T-helper 9 cell (primary cell): ENCODE data around the gene FHIT.

ENCODE experiments used
- DNase-seq: peaks from one replicate; pipeline ENCODE4 v3.0.0-alpha.2; 2020

Gene FHIT

DNA sequence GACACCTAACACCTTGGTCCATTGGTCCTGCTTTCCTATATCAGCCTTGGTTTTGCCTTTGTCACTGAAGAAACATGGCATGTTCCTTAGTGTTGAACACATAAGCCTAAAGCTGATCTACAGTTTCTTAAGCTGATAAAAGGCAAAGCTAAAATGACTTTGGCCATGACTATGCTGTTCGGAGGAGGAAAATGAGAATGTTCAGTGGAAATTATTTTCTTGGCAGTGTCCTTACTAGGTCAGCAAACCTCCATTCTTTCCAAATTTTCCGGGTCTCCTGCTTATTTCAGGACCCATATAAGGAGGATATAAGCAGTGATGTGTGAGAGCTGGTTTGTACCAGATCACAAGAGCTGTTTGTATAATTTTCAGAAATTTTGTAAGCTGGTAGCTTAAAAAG lies 1368.5 kb downstream of the FHIT start:
- no peak for DNase-seq

- no peak for DNase-seq
These were observed 1370.5 kb downstream of the FHIT start for GRCh38 chr3:59880717-59881116.

DNA sequence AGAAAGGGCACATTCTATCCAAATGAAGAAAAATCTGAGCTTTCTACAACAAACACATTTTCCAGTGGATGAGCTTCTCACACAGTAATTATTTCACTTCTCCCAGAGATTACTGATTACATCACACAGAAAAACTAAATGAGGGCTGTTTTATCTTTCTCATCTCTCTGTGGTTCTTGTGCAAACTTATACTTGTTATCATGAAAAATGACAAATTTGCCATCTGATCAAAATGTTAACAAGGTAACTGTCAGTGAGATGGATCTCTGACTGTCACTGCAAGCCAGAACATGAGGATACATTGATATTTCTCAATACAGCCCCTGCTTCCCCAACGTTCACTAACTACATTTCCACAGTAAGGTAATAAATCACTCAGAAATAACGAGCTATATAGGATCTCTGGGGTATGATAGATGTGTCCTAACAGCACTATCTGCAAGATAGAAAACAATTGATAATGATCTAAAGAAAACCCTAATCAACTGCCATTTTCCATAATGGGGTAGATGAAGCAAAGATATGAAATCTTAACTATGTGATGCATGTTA lies 1372.1 kb downstream of the FHIT start:
- DNase-seq, result no peak

DNA sequence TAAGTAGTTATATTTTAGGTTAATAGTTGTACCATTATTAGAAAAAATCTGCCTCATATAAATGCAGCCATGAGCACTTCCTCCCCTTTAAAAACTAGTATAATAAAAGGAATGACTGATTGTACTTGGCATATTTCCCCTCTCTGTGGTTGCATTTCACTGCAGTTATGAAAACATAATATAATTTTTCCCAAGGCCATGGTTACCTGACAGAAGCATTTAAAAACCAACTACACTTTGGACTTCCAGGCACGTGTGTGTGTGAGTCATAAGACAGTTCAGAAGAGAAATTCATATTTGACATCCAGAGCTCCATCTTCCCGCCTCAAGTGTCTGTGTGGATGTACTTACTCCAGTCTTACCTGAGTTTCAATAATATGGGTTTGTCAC lies 1373.2 kb downstream of the FHIT start:
- no peak for DNase-seq

GRCh38 chr3:59877263-59878037 lies 1373.8 kb downstream of the FHIT start:
- no peak for DNase-seq

- no peak for DNase-seq
These were observed 1374.7 kb downstream of the FHIT start for GRCh38 chr3:59876533-59877062.

DNA sequence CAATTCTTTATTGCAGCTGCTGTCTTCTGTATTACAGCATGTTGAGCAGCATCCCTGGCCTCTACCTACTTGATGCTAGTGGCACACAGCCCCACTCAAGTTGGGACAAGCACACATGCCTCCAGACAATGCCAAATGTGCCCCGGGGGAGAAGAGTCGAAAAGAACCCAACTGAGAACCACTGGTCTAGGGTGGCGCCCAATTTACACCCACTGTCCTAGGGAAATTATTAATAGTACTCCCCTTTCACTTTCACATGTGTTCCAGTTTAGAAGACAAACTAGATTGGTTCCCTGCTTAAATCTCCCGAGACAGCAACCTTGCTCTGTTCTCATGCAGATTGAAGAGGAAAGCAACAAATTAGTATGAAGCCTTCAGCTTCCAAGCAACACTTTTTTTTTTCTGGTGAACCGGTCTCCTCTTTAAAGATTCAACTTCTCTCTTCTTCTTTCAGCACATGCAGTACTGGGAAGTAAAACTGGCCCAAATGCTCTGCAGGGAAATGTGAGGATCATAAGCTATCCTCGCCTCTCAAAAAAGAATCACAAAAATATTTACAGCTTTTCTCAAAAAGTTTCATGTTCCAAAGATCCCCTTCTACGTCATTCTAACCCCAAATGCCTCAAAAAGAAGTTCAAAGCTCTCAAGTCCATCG lies 1377.5 kb downstream of the FHIT start:
- no peak for DNase-seq

DNA sequence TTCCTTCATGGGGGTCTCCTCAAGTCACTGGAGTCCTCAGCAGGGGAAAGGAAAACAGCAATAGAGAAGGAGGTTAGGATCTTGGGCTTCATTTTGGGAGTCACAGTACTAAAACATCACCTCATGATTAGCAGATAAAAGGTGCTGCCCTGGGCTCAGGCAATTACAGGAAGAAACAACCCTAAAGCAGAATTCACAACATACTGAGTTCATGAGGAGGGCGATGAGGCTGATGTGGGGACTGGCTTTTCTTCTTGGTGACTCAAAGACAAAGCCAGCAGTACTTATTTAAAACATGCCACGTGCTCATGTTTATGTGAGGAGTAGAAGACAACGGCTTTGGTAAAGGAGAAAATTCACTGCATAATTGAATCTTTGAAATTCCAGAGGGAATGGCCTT lies 1379.1 kb downstream of the FHIT start:
- no peak for DNase-seq

DNA sequence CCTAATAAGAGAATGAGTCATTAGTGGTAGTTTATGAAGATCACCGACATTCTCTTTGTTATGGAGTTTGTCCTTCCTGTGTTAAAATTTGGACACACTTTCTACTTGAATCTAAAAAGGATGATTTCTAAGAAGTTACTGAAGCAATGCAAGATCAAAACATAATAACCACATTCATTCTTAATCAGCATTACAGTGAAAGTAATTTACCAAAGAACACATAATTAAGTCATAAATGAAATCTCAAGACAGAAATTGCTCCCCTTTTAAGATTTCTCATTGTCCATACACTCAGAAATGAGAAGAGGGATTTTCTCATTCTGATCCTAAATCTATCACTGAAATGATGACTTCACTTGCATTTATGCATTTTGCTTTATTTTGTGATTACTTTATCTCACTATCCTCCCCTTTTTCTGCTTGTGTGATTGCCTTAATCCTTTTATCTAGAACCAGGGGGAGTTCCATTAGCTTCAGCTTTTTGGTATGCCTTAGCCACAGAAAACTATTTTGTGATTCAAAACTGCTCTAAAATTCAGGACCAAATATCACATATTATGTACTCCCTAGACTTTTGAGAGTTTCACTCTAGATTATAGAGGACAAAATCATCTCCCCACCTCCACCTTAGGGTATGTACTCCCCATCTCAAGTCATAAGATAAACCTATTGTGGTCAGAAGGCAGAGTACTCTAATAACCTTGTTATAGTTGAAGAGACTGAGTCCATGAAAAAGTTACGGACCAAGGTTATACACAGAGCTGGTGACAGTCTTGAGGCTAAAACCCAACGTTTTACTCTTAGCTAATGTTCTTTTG lies 1383.9 kb downstream of the FHIT start:
- no peak for DNase-seq

GRCh38 chr3:59866076-59866475 lies 1385.2 kb downstream of the FHIT start:
- DNase-seq, result no peak

DNA sequence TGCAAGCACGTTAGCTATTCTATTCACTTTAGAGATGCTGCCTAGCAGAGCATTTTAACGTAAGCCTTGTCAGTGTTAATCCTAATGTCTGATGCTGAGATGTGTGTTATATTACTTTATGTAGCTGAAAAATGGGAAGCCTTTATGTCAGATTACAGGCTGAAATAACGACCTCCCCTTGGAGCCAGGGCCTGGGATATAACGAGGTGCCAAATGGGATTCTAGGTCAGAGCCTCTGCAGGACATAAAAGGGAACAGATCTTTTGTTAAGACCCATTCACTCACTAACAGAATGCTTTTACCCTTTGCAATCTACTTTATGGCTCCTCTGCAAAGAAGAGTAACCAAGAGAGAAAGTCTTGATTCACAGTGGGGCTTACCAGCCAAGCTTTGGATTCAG lies 1385.9 kb downstream of the FHIT start:
- no peak for DNase-seq

DNA sequence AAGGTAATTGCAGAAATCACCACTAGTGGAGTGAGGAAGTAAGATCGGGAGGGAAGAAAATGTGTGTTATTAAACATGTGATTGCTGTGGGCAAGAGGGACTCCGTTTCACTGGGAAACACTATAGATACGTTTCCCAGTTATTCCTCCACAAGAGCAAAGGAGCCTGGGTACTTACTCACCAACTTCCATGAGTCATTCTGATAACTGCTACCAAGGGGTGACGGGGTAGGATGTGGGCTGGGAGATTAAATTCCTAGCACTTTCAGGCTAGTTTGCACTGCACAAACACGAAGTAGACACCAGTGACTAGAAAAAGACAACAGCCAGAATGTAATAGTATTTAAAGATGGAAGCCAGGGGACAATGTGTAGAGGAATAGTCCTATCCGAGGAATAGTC lies 1388.6 kb downstream of the FHIT start:
- DNase-seq, result no peak

DNA sequence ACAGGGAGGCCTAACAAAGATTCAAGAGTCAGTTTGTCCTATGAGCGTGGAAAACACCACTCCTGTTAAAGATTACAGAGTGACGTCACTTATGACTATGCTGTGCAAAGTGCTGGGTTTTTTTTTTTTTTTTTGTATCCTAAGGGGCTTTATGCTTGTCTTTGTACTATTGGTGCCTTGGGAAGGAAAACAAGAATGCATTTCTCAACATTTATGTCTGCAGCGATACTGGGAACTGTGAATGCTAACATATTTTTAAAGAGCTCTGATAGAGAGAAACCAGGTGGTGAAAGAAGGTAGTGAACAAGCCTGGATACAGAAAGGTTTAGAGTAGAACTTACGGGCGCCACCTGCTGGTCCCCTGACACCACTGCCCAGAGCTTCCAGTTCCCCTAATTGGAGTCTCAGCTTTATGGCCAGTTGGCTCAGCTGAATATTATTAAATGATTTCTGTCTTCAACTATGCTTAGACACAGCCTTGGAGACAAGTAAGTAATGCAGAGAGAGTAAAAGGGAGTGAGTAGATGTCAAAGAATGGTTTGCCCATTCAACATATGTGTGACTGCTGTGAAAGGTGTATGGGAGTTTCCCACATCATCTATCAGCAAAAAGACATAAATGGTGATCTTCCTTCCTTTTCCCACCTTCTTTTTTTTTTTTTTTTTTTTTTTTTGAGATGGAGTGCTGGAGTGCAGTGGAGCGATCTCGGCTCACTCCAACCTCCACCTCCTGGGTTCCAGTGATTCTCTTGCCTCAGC lies 1393.5 kb downstream of the FHIT start:
- peak; percentile 65 for DNase-seq

DNA sequence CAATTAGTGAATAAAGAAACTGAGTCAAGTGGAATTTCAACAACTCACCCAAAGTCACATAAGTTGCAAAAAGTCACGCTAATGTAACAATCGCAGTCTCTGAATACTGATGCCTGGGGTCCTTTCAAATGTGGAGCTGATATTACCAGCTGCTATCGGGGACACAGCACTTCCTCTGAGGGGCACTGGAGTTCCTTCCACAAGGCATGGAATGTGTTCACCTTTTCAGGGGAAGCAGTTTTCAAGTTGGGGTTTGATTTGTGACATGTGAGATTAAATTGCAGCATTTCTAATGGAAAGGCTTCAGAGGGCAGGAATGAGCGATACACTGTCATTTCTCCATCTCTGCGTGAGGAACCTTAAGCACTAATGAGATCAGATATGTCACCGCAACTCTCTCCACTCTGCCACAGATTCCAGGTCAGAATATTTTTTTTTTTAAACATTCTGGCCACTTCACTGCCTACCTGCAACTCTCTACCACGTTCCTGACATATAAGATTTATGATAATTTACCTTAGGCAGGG lies 1394.3 kb downstream of the FHIT start:
- DNase-seq, result no peak

DNA sequence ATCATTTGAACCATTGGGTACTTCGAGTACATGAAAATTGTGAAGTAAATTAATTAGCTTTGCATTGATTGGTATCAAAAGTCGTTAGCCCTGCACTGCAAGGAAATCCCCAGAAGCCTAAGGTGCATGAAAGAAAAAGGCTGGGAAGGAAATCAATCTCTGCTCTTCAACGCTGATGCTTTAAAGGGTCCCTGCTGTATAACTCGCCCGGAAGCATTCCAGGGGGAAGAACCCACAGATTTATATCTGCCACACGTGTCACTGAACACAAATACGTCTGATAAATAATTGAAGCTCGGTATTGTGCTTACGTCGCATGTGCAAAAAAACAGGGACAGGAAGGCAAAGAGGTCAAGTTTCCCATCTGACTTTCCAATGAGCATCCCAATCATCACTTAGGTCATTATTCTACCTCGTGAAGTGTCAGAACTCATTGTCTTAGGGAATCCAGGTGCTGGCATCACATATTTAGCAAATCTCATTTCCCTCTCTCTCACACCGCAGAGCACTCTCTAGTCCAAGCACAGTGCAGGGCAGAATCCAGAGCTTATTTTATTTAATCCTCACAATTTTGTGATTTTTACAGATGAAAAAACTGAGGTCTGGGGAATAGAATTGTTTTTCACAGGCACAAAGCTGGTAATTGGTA lies 1397.1 kb downstream of the FHIT start:
- DNase-seq, result no peak

DNA sequence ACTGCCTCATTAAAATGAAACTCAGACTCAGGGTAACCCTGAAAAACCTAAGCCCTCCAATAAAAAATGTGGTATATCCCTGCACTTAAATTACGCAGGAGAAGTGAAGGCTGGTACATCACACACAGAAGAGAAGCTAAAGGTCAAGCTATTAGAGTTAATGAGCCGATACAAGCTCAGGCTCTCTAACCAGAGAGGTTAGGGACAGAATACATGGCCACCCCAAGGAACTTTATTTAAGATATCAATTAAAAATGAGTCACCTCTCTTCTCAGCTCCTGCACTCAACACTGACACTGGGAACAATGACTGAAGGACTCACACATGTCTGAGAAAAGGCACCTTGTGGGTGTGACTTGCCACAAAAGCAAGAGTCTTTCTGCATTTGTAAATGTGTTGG lies 1400.8 kb downstream of the FHIT start:
- no peak for DNase-seq

DNA sequence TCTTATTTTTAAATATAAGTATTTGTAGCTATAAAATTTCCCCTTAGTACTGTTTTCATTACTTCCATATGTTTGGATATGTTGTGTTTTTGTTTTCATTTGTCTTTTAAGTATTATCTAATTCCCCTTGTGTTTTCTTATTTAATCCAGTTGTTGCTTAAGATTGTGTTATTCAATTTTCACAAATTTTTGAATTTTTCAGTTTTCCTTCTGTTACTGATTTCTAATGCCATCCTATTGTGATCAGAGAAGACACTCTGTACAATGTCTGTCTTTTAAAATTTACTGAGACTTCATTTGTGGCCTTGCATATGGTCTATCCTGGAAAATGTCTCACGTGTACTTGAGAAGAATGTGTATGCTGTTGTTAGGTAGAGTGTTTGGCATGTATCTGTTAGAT lies 1405.9 kb downstream of the FHIT start:
- no peak for DNase-seq

DNA sequence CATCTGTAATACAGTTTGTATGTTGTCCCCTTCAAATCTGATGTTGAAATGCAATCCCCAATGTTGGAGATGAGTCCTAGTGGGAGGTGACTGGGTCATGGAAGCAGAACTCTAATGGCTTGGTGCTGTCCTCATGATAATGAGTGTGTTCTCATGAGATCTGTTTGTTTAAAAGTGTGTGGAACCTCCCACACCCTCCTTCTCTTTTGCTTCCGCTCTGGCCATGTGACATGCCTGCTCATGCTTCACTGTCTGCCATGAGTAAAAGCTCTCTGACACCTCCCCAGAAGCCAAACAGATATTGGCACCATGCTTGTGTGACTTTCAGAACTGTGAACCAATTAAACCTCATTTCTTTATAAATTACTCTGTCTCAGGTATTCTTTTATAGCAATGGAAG lies 1407.4 kb downstream of the FHIT start:
- DNase-seq, result no peak

DNA sequence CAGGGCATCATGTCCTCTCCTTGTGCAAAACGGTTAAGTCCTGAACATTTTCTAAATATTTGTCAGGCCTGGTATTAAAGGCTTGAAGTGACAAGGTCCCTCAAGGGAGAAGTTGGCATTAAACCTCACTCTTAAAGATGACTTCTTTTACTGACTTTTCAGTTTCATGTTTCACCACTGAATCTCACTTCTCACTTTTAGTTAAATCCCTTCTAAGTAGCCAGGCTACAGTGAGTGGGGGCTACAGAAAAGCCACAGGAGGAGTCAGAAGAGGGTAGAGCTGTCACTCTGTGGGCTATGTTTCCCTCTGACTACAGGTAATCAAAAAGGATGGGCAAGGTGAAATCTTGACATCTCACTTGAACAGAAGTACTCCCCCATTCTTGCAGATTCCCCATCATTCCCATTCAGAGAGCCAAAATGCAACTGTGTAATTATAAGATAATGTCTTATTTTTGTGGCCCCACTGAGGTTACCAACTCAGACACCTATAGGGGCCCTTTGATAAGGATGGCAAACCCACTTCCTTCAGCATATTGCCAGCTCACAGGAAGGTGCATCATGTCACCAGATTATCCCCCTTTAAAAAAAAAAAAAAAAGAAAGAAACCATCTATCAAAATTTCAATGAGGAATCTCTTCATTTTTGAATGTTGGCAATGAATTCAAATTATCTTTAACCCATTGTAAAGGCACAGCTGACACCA lies 1411.3 kb downstream of the FHIT start:
- no peak for DNase-seq

- DNase-seq, result no peak
These were observed 1412.0 kb downstream of the FHIT start for GRCh38 chr3:59839283-59839682.

DNA sequence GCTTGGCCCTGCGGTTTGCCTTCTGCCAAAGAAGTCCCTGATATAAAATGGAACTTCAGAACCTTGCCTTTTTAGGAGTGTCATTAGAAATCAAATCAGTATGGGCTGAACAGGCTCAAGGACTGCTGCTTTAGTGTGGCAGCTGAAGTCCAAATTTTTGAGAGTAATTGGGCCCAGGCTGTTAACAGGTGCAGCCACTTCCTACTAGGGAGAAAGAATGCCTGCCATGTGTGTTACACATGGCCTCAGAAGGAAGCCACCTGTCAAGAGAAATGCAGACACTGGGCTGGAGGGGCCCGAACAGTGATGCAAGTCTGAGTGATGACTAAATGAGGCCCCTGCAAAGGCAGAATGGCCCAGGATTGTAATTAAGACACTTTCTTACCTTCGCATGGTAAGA lies 1414.7 kb downstream of the FHIT start:
- no peak for DNase-seq
